ENCODE results near the gene PPM1A. TPM values are rescaled to one million over a fixed set of nuclear protein-coding genes. Genes with fewer than 3 reads are reported as not detected.

Gene PPM1A
- 7.8 and 13.7 TPM in 2 replicates for total RNA-seq (2014; rRNA removed; shearing (Covaris generic))

DNA sequence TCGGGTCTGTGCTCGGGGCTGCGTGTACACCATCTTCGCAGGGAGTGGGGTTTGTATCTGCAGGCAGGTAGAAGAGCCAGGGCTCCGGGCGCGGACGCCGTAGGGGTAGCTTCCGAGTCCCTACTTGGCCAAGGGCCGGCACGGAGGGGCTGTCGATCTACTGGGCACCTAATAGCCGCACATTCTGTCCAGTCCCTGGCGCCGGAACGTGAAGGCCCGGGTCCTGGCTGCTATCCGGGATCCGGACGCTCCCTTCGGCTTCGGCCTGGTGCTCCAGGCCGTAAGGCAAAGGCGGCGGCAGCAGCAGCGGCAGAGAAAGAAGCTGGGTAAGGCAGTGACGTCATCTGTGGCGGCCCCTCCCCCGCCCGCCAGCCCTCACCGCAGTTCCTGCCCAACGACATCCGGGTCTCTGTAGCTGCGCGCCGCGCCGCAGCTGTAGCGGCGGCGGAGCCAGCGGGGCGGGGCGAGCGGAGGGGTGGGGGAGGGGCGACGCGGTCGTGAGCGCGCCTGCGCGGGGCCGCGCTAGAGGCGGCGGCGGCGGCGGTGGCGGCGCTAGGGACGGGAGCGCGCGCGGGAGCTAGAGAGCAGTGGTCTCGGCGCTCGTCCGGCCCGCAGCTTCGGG, at the start of gene PPM1A:
Gene PPM1A (plus strand): TSS at position 525 of the 622 bp plus-strand sequence. CDS start 33,483 bp downstream, outside the sequence.
- Histone ChIP-seq H3K4me1 (replicated peaks) (peaks cover 17% of the 10 kb centered on the region), H3K27ac (peak within 1 kb of the TSS; percentile 88), H3K27me3 (replicated peaks) (no peaks in the 10 kb centered on the region), H3K9me3 (replicated peaks) (no peaks in the 10 kb centered on the region), H3K36me3 (no peaks in the 10 kb centered on the region), H3K4me3 (peak within 1 kb of the TSS; percentile 81)
- DNase-seq (ENCODE audit: low read depth in 1 of 2, low spot score in 2 of 2): peak; percentile 93 to 94

GRCh38 chr14:60199321-60199720, 49.7 kb upstream of the PPM1A start:
- Histone ChIP-seq H3K27me3 (replicated peaks) (no peaks in the 10 kb centered on the region), H3K27ac (no peak overlapping the region), H3K4me1 (replicated peaks) (no peaks in the 10 kb centered on the region), H3K9me3 (replicated peaks) (no peaks in the 10 kb centered on the region), H3K36me3 (no peaks in the 10 kb centered on the region), H3K4me3 (no peak overlapping the region)
- DNase-seq (ENCODE audit: low read depth in 1 of 2, low spot score in 2 of 2): no peak

- no peak overlapping the region for H3K27ac ChIP-seq
- H3K4me1 ChIP-seq (replicated peaks): no peaks in the 10 kb centered on the region
- H3K27me3 ChIP-seq (replicated peaks): peaks cover 5% of the 10 kb centered on the region; the same call in 1 of the 2 replicates
- H3K4me3 ChIP-seq: no peak overlapping the region
- no peaks in the 10 kb centered on the region for H3K36me3 ChIP-seq
- DNase-seq (ENCODE audit: low read depth in 1 of 2, low spot score in 2 of 2): no peak
- H3K9me3 ChIP-seq (replicated peaks): no peaks in the 10 kb centered on the region
Measured at GRCh38 chr14:60204104-60204842, 44.7 kb upstream of the PPM1A start.

GRCh38 chr14:60204843-60205774, 43.9 kb upstream of the PPM1A start:
- Histone ChIP-seq H3K36me3 (no peaks in the 10 kb centered on the region), H3K4me3 (no peak overlapping the region), H3K27me3 (replicated peaks) (peaks cover 5% of the 10 kb centered on the region; the same call in 1 of the 2 replicates), H3K9me3 (replicated peaks) (no peaks in the 10 kb centered on the region), H3K4me1 (replicated peaks) (no peaks in the 10 kb centered on the region), H3K27ac (no peak overlapping the region)
- no peak for DNase-seq (ENCODE audit: low read depth in 1 of 2, low spot score in 2 of 2)

DNA sequence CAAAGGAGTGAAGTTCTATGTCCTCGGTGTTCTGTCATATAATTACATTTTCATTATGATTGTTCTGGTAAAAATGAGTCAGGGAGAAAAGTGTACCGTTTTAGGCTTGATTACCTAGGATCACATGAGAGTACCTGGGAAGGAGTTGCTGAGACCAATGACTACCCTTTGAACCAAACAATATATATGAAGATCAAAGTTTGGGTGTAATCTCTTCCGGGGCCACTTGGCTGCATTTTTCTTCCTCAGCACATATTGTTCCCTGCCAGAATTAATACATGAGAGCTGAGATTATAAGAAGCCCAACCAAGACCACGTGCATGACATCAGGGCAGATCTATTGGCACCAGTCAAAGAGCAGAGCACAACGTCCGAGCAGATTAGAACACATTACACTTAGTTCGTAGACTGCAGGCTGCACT, 42.8 kb upstream of the PPM1A start:
- no peaks in the 10 kb centered on the region for H3K9me3 ChIP-seq (replicated peaks)
- no peak for DNase-seq (ENCODE audit: low read depth in 1 of 2, low spot score in 2 of 2)

DNA sequence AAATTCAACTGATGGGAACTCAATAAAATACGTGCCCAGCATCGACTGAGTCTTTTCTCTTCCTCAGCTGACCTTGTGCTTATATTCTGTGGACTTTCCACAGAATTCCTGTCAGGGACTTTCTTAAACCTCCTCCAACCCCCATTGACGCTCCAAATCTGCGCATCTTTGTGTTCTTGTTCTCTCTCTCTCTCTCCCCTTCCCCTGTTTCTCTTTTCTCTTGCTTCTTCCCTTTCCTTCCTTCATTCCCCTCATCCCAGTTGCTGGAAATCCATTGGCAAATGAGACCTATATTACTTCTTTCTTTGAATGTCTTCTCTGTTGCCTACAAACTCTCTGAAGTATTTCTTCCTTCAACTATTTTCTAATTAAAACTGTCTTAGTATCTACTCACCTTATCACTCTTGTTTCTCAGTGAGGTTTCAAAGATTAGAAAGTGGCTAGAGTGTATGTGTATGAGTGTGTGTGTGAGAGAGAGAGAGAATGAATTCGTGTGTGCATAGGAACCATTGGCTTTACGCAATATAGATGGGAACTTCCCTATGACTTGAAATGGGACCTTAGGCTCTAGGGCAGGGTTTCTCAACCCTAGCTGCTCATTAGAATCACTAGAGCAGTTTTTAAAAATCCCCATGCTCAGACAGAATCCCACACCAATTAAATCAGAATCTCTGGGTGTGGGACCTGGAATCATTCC, 42.0 kb upstream of the PPM1A start:
- Histone ChIP-seq H3K4me3 (no peak overlapping the region), H3K4me1 (replicated peaks) (no peaks in the 10 kb centered on the region), H3K27ac (no peak overlapping the region), H3K27me3 (replicated peaks) (peaks cover 5% of the 10 kb centered on the region; the same call in 1 of the 2 replicates), H3K36me3 (no peaks in the 10 kb centered on the region), H3K9me3 (replicated peaks) (no peaks in the 10 kb centered on the region)
- no peak for DNase-seq (ENCODE audit: low read depth in 1 of 2, low spot score in 2 of 2)

More for the DNA sequence above, 42.8 kb upstream of the PPM1A start:
- H3K27me3 ChIP-seq (replicated peaks): peaks cover 5% of the 10 kb centered on the region; the same call in 1 of the 2 replicates
- no peaks in the 10 kb centered on the region for H3K4me1 ChIP-seq (replicated peaks)
- H3K36me3 ChIP-seq: no peaks in the 10 kb centered on the region
- H3K4me3 ChIP-seq: no peak overlapping the region
- no peak overlapping the region for H3K27ac ChIP-seq

GRCh38 chr14:60210703-60211102, 38.3 kb upstream of the PPM1A start:
- no peaks in the 10 kb centered on the region for H3K4me1 ChIP-seq (replicated peaks)
- no peaks in the 10 kb centered on the region for H3K9me3 ChIP-seq (replicated peaks)
- H3K27me3 ChIP-seq (replicated peaks): peaks cover 3% of the 10 kb centered on the region; the same call in 1 of the 2 replicates
- no peak for DNase-seq (ENCODE audit: low read depth in 1 of 2, low spot score in 2 of 2)
- no peak overlapping the region for H3K4me3 ChIP-seq
- no peaks in the 10 kb centered on the region for H3K36me3 ChIP-seq
- H3K27ac ChIP-seq: no peak overlapping the region

DNA sequence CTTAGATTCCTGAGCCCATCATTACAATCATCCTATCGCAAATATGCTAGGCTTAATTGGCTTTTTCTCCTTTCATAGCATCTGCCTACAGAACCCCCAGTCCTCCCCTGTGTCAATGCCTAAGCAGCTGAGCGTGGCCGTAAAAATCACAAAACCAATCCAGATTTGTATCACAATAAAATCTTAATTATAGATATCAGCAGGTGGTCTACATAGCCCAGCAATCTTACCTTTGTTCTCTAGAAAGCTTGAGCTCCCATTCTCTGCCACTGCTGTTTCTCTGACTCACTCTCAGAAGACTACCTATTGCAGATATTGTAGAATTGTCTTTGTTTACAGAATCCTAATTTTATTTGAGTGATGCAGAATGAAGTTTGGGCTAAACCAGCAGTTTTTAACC, 37.9 kb upstream of the PPM1A start:
- H3K27ac ChIP-seq: no peak overlapping the region
- H3K4me1 ChIP-seq (replicated peaks): no peaks in the 10 kb centered on the region
- no peaks in the 10 kb centered on the region for H3K9me3 ChIP-seq (replicated peaks)
- H3K4me3 ChIP-seq: no peak overlapping the region
- H3K27me3 ChIP-seq (replicated peaks): no peaks in the 10 kb centered on the region
- H3K36me3 ChIP-seq: no peaks in the 10 kb centered on the region
- DNase-seq (ENCODE audit: low read depth in 1 of 2, low spot score in 2 of 2): no peak

GRCh38 chr14:60212503-60213371, 36.3 kb upstream of the PPM1A start:
- H3K9me3 ChIP-seq (replicated peaks): no peaks in the 10 kb centered on the region
- DNase-seq (ENCODE audit: low read depth in 1 of 2, low spot score in 2 of 2): no peak
- H3K4me1 ChIP-seq (replicated peaks): no peaks in the 10 kb centered on the region
- no peaks in the 10 kb centered on the region for H3K27me3 ChIP-seq (replicated peaks)
- no peak overlapping the region for H3K4me3 ChIP-seq
- H3K27ac ChIP-seq: no peak overlapping the region
- no peaks in the 10 kb centered on the region for H3K36me3 ChIP-seq

GRCh38 chr14:60214003-60214402, 35.0 kb upstream of the PPM1A start:
- H3K4me3 ChIP-seq: no peak overlapping the region
- H3K27ac ChIP-seq: no peak overlapping the region
- no peaks in the 10 kb centered on the region for H3K9me3 ChIP-seq (replicated peaks)
- no peak for DNase-seq (ENCODE audit: low read depth in 1 of 2, low spot score in 2 of 2)
- H3K27me3 ChIP-seq (replicated peaks): no peaks in the 10 kb centered on the region
- no peaks in the 10 kb centered on the region for H3K36me3 ChIP-seq
- H3K4me1 ChIP-seq (replicated peaks): no peaks in the 10 kb centered on the region

- Histone ChIP-seq H3K9me3 (replicated peaks) (no peaks in the 10 kb centered on the region), H3K4me1 (replicated peaks) (no peaks in the 10 kb centered on the region), H3K27me3 (replicated peaks) (no peaks in the 10 kb centered on the region), H3K27ac (no peak overlapping the region), H3K36me3 (no peaks in the 10 kb centered on the region), H3K4me3 (no peak overlapping the region)
- no peak for DNase-seq (ENCODE audit: low read depth in 1 of 2, low spot score in 2 of 2)
Measured at GRCh38 chr14:60214415-60215126, 34.5 kb upstream of the PPM1A start.

DNA sequence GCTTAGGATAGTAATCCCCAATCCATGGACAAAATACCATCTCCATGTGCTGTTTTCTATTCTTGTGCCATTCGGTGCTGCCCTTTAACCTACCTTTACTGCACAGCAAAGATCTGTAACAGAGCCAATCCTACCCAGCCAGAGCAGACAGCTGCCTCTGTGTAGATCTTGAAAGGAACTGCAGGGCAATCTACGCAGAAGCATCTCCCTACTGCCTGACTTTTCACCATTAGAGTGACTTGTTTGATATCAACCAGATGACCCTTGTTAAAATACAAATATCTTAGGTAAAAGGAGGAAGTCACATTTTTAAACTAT, 33.9 kb upstream of the PPM1A start:
- DNase-seq (ENCODE audit: low read depth in 1 of 2, low spot score in 2 of 2): no peak
- no peak overlapping the region for H3K27ac ChIP-seq

More for the DNA sequence above, 33.9 kb upstream of the PPM1A start:
- Histone ChIP-seq H3K27me3 (replicated peaks) (no peaks in the 10 kb centered on the region), H3K9me3 (replicated peaks) (no peaks in the 10 kb centered on the region), H3K36me3 (no peaks in the 10 kb centered on the region), H3K4me1 (replicated peaks) (no peaks in the 10 kb centered on the region), H3K4me3 (no peak overlapping the region)

Data from SJSA1 (cell line).